H7 (cell line): ENCODE measurements around the gene KIFC1. TPM values are rescaled to one million over a fixed set of nuclear protein-coding genes. Genes with fewer than 3 reads are reported as not detected.
A peak's percentile ranks its signal among the peaks of the same experiment; 100 is the strongest.

ENCODE experiments used
- DNase-seq: peaks from one replicate; pipeline ENCODE4 v3.0.0; 2012
- H3K27me3 ChIP-seq: 2 replicates; pipeline ENCODE4 v1.6.0; 2011; ENCODE audit warnings: mild to moderate bottlenecking, low read length; ENCODE audit not compliant: control insufficient read depth, insufficient read depth
- H3K36me3 ChIP-seq: replicated peaks from 2 replicates; pipeline ENCODE4 v1.5.1; 2011; ENCODE audit warnings: low read length; ENCODE audit not compliant: control insufficient read depth, insufficient read depth
- H3K4me3 ChIP-seq: 2 replicates; pipeline ENCODE4 v1.5.1; 2011; ENCODE audit warnings: low read depth, mild to moderate bottlenecking, control low read depth, low read length, moderate library complexity; ENCODE audit not compliant: insufficient read depth
- total RNA-seq: library from RNA; depleted of rRNA; stranded (reverse); fragments of >200 nt; shearing (Covaris generic); gene quantifications from 2 replicates; pipeline ENCODE4 v1.2.3, GENCODE V29; 2014

Gene KIFC1
- total RNA-seq, 1 experiment from 2014 or later: 101 TPM

DNA sequence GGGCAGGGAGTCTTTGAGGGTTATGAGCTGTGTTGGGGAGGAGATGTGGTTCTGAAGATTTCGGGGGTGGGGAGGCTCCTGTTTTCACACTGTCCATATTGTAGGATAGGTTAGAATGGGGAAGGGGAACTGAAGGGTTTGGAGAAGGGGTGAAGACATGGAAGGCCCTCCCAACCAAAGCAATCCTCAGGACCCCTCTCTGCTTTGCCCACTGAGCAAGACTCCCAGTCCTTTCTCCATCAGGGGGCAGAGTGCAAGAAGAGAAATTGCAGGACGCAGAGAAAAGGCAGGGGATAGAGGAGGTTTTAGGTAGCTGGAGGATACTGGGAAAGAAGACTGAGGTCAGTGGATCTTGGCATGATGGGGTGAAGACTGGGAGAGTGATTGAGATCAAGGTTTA is 32.2 kb downstream of the KIFC1 start:
- H3K4me3 ChIP-seq: no peak overlapping the region
- DNase-seq: no peak
- H3K27me3 ChIP-seq: no peaks in the 10 kb centered on the region
- H3K36me3 ChIP-seq: peaks cover 8% of the 10 kb centered on the region

GRCh38 chr6:33424855-33425667 is 33.4 kb downstream of the KIFC1 start:
- DNase-seq: no peak
- Histone ChIP-seq H3K27me3 (no peaks in the 10 kb centered on the region), H3K4me3 (peak overlapping the region; percentile 56), H3K36me3 (peaks cover 8% of the 10 kb centered on the region)

DNA sequence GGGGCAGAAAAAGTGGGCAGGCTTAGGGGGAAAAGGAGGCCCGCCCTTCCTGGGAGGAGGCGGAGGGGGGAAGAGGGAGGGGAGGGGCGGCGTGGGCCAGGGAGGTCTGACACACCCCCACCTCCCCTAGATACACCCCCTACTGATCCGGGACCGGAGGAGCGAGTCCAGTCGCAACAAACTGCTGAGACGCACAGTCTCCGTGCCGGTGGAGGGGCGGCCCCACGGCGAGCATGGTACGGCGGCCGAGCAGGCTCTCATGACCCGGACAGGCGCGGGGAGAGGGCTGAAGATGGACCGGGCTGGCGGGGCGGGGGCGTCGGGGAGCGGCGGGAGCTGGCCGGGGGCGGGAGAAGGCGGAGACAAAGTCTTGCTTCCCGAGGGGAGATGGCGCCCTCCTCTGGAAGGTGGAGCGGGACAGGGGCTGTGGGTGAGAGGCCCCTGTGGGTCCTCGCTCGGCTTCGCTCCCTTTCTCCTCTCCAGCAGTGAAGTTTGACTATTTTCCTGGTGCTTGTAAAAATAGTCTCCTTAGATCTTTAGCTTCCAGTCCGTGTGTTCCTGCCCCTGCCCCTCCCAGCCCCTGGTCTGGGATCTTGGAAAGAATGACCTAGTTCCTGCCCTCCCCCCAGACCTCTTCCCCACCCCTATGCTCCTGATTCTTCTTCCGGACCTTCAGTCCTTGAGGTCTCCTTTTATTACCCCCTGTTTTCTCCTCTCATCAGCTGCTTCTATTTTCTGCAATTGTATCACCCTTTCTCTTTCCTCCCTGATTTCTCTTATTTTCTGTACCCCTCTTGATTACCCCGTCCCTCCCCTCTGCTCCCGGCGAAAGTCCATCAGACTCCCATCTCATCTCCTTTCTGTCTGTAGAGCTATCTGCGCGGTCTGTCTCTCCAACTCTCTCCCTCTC is 34.3 kb downstream of the KIFC1 start:
- Histone ChIP-seq H3K36me3 (peaks cover 8% of the 10 kb centered on the region), H3K4me3 (peak overlapping the region; percentile 56), H3K27me3 (no peaks in the 10 kb centered on the region)
- DNase-seq: peak; percentile 98

GRCh38 chr6:33426590-33427511 is 35.2 kb downstream of the KIFC1 start:
- peaks cover 8% of the 10 kb centered on the region for H3K36me3 ChIP-seq
- peak overlapping the region; percentile 1; the same call in 1 of the 2 replicates for H3K4me3 ChIP-seq
- no peaks in the 10 kb centered on the region for H3K27me3 ChIP-seq
- DNase-seq: peak; percentile 71

GRCh38 chr6:33427585-33428223 is 36.1 kb downstream of the KIFC1 start:
- H3K36me3 ChIP-seq: peaks cover 8% of the 10 kb centered on the region
- peak; percentile 88 for DNase-seq
- H3K27me3 ChIP-seq: no peaks in the 10 kb centered on the region
- H3K4me3 ChIP-seq: peak overlapping the region; percentile 54

DNA sequence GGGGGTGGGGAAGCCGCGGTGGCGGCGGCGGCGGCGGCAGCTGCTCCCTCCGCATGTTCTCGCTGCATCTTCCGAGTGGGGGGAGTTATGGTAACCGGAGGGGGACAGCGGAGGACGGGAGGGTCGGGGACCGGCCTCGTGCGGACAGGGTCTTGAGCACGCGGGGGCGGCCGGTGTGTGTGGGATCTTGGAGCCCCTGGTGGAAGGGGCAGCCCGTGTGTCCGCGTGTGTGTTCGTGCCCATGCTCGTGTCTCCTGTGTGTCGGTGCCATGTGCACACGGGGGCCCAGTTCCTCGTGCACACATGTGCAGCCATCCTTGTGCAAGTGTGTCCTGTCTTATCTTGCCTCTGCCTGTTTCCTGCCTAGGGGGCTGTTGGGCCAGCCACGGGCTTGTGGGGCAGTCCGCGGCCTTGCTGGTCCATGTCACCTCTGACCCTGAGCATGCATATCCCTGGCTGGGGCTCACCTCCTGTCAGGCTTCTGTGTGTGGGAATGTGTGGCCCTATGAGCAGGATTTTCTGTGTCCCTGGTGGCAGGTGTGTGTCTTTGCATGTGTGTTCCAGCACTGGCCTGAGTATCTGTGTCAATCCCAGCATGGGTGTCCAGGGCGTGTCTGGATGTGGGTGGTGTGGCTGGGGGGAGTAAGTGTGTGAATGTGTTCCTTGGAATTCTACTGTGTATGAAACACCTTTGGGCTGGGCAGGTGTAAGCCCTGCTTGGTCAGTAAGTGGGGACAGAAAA is 36.8 kb downstream of the KIFC1 start:
- H3K4me3 ChIP-seq: peak overlapping the region; percentile 54
- peak; percentile 64 for DNase-seq
- H3K27me3 ChIP-seq: no peaks in the 10 kb centered on the region
- H3K36me3 ChIP-seq: peaks cover 4% of the 10 kb centered on the region

GRCh38 chr6:33428966-33429749 is 37.5 kb downstream of the KIFC1 start:
- no peak overlapping the region for H3K4me3 ChIP-seq

GRCh38 chr6:33429750-33430052 is 38.1 kb downstream of the KIFC1 start:
- H3K36me3 ChIP-seq: no peaks in the 10 kb centered on the region; the same call in 1 of the 2 replicates
- H3K27me3 ChIP-seq: no peaks in the 10 kb centered on the region
- H3K4me3 ChIP-seq: no peak overlapping the region
- no peak for DNase-seq

More at GRCh38 chr6:33428966-33429749, 37.5 kb downstream of the KIFC1 start:
- DNase-seq: no peak
- Histone ChIP-seq H3K36me3 (no peaks in the 10 kb centered on the region), H3K27me3 (no peaks in the 10 kb centered on the region)

DNA sequence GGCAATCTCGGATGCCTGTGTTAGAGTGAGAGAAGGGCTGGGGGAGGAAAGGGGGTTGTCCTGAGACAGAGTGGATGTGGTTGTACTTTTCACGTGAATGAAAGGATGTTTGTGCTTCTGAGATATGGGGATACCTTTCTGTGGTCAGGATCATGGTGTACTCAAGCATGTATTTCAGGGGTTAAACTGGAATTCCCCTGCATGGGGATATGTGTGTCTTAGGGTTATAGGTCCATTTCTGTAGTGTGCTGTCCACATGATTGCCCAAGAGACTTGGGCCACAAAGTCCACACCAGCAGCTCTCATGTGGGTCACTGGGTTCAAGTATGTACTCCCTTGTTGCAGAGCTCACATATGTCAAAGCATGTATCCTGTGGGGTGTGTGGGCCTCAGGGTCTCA is 38.7 kb downstream of the KIFC1 start:
- H3K4me3 ChIP-seq: no peak overlapping the region
- DNase-seq: no peak
- H3K27me3 ChIP-seq: no peaks in the 10 kb centered on the region
- peaks cover 4% of the 10 kb centered on the region for H3K36me3 ChIP-seq

DNA sequence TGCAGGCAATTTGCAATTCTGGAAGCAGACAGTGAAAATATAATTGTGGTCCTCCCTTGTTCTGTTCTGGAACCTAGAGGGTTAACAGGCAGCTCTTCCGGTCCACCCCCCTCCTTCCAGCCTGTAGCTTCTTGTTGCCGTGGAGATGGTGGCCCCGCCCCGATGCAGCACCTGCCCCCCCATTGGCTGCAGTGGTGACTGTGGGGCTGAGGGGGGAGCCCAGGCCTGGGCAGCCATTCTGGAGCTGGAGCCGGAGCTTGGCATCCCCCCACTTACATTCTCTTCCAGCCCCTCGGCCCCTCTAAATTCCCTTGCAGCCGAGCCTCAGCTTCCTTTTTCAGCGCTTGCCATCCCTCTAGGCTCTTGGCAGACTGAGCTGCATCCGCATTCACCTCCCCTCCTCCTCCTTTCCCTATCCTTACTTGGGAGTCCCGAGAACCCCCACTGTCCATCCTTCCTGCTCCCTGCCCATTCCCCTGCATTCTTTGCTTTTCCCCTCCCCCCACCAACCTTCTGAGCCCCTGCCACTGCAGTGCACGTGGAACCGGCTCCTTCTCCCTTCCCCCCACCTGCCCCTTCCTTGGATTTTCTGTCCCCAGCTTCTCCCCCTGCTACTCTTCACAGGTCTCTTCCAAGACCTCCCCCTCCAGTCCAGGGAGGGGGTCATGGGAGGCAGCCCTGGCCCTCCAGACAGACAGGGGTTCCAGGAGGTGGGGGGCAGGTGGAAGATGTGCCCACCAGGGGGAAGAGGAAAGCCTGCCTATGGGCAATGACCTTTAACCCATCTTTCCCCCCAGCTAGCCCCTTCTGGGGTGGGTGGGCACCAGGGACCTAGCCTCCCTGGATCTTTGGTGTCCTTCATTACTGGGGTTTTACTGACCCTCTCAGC is 39.6 kb downstream of the KIFC1 start:
- Histone ChIP-seq H3K36me3 (peaks cover 12% of the 10 kb centered on the region), H3K27me3 (no peaks in the 10 kb centered on the region), H3K4me3 (peak overlapping the region; percentile 47)
- peak; percentile 97 for DNase-seq

GRCh38 chr6:33431880-33432541 is 40.4 kb downstream of the KIFC1 start:
- Histone ChIP-seq H3K4me3 (peak overlapping the region; percentile 47), H3K36me3 (peaks cover 18% of the 10 kb centered on the region), H3K27me3 (no peaks in the 10 kb centered on the region)
- peak; percentile 77 for DNase-seq
